Activated CD8-positive, alpha-beta T cell treated with anti-CD3 and anti-CD28 coated beads, Interleukin-2, amount 10 ng/mL, durations not matched to agents 7 days and 5 days (primary cell): ENCODE data around the gene SNAPC3. TPM values are rescaled to one million over a fixed set of nuclear protein-coding genes. Genes with fewer than 3 reads are reported as not detected.

Experiments used
- ATAC-seq: fragments of 150-1000 bp; cut with Tn5 transposase; one replicate; pipeline ENCODE4 v1.10.0; 2021; ENCODE audit warnings: moderate library complexity
- CTCF ChIA-PET: fragments of 350-600 bp; sonication (Branson Sonifier 250); formaldehyde crosslinking; loops from one replicate; lab custom pipeline; 2021; ENCODE audit warnings: antibody characterized with exemption; lab: Charles Lee
- POLR2A ChIA-PET: fragments of 350-600 bp; sonication (Branson Sonifier 250); formaldehyde crosslinking; loops from one replicate; lab custom pipeline; 2021; ENCODE audit warnings: antibody characterized with exemption; lab: Charles Lee
- DNase-seq: peaks from one replicate; pipeline ENCODE4 v3.0.0-alpha.2; 2020
- H3K27ac Mint-ChIP-seq: one replicate; pipeline ENCODE4 v1.8.0; 2021; ENCODE audit warnings: mild to moderate bottlenecking, mixed read lengths
- H3K27me3 Mint-ChIP-seq: one replicate; pipeline ENCODE4 v1.8.0; 2021; ENCODE audit warnings: low read depth, mixed read lengths
- H3K36me3 Mint-ChIP-seq: one replicate; pipeline ENCODE4 v1.8.0; 2021; ENCODE audit warnings: low read depth, mixed read lengths
- H3K4me1 Mint-ChIP-seq: one replicate; pipeline ENCODE4 v1.8.0; 2021; ENCODE audit warnings: low read depth, mixed read lengths
- H3K4me3 Mint-ChIP-seq: one replicate; pipeline ENCODE4 v1.8.0; 2021; ENCODE audit warnings: mild to moderate bottlenecking, mixed read lengths
- H3K9me3 Mint-ChIP-seq: one replicate; pipeline ENCODE4 v1.8.0; 2022; ENCODE audit warnings: mixed read lengths; ENCODE audit not compliant: insufficient read depth
- total RNA-seq, 2 experiments: library from RNA; stranded (reverse); gene quantifications; one replicate each; pipeline ENCODE4 v1.2.3, GENCODE V29; 2021

SNAPC3 gene
- total RNA-seq, 2 experiments from 2014 or later: 21.7 to 22.6 TPM

- Mint-ChIP-seq H3K4me3 (no peak overlapping the region), H3K9me3 (peaks cover 5% of the 10 kb centered on the region), H3K27me3 (no peaks in the 10 kb centered on the region), H3K4me1 (peaks cover 9% of the 10 kb centered on the region), H3K27ac (no peak overlapping the region), H3K36me3 (peaks cover 70% of the 10 kb centered on the region)
- DNase-seq (no peak), ATAC-seq (no peak)
- ChIA-PET CTCF (no interaction called here), POLR2A (no interaction called here)
Measured at GRCh38 chr9:15492485-15493150, 69.9 kb downstream of the SNAPC3 start.

- ChIA-PET POLR2A (interaction anchor here (0.6 to 4.1 kb wide), 2 partner anchors 13 to 44 kb away, joined by 3 to 32 read pairs; partner anchors contain the start of gene PSIP1), CTCF (interaction anchor here (0.6 to 1.0 kb wide), 3 partner anchors 12 to 220 kb away, joined by 3 to 7 read pairs (median 3); partner anchors contain the start of gene PSIP1)
- Mint-ChIP-seq H3K27me3 (no peaks in the 10 kb centered on the region), H3K36me3 (peaks cover 64% of the 10 kb centered on the region), H3K4me1 (peaks cover 37% of the 10 kb centered on the region), H3K9me3 (peaks cover 5% of the 10 kb centered on the region), H3K27ac (no peak overlapping the region), H3K4me3 (no peak overlapping the region)
- DNase-seq (no peak), ATAC-seq (no peak)
Measured at GRCh38 chr9:15498246-15498995, 75.7 kb downstream of the SNAPC3 start.

GRCh38 chr9:15499139-15499538 lies 76.5 kb downstream of the SNAPC3 start:
- peaks cover 62% of the 10 kb centered on the region for H3K36me3 Mint-ChIP-seq
- ATAC-seq (no peak), DNase-seq (no peak)
- ChIA-PET CTCF (interaction anchor here (0.6 to 1.0 kb wide), 3 partner anchors 11 to 221 kb away, joined by 3 to 7 read pairs (median 3); partner anchors contain the start of gene PSIP1), POLR2A (interaction anchor here (0.6 to 4.1 kb wide), 2 partner anchors 12 to 43 kb away, joined by 3 to 32 read pairs; partner anchors contain the start of gene PSIP1)
- peaks cover 5% of the 10 kb centered on the region for H3K9me3 Mint-ChIP-seq
- H3K27me3 Mint-ChIP-seq: no peaks in the 10 kb centered on the region
- H3K4me3 Mint-ChIP-seq: peak overlapping the region; percentile 22
- peak overlapping the region; percentile 69 for H3K27ac Mint-ChIP-seq
- peaks cover 39% of the 10 kb centered on the region for H3K4me1 Mint-ChIP-seq

- H3K4me1 Mint-ChIP-seq: peaks cover 41% of the 10 kb centered on the region
- peak overlapping the region; percentile 21 for H3K27ac Mint-ChIP-seq
- H3K9me3 Mint-ChIP-seq: no peaks in the 10 kb centered on the region
- DNase-seq: no peak
- H3K27me3 Mint-ChIP-seq: no peaks in the 10 kb centered on the region
- no peak overlapping the region for H3K4me3 Mint-ChIP-seq
- POLR2A ChIA-PET: interaction anchor here (0.6 to 4.1 kb wide), 2 partner anchors 10 to 175 kb away, joined by 4 to 32 read pairs; partner anchors contain the start of gene PSIP1
- CTCF ChIA-PET: interaction anchor here (0.8 to 2.9 kb wide), 4 partner anchors 12 to 106 kb away, joined by 4 to 9 read pairs (median 4); no protein-coding TSS in a partner anchor
- peaks cover 64% of the 10 kb centered on the region for H3K36me3 Mint-ChIP-seq
- no peak for ATAC-seq
Measured at GRCh38 chr9:15501179-15501578, 78.5 kb downstream of the SNAPC3 start.

GRCh38 chr9:15501803-15502202 lies 79.1 kb downstream of the SNAPC3 start:
- ATAC-seq (no peak), DNase-seq (no peak)
- Mint-ChIP-seq H3K27ac (no peak overlapping the region), H3K4me1 (peaks cover 47% of the 10 kb centered on the region), H3K27me3 (no peaks in the 10 kb centered on the region), H3K4me3 (no peak overlapping the region), H3K9me3 (no peaks in the 10 kb centered on the region), H3K36me3 (peaks cover 64% of the 10 kb centered on the region)
- POLR2A ChIA-PET: interaction anchor here (0.6 kb wide), 1 partner anchor 176 kb away, joined by 4 read pairs; no protein-coding TSS in a partner anchor
- CTCF ChIA-PET: interaction anchor here (1.8 to 2.9 kb wide), 2 partner anchors 27 to 105 kb away, joined by 5 to 9 read pairs; no protein-coding TSS in a partner anchor

- Mint-ChIP-seq H3K27me3 (no peaks in the 10 kb centered on the region), H3K4me1 (peaks cover 59% of the 10 kb centered on the region), H3K9me3 (no peaks in the 10 kb centered on the region), H3K4me3 (no peak overlapping the region), H3K27ac (no peak overlapping the region), H3K36me3 (peaks cover 66% of the 10 kb centered on the region)
- ChIA-PET POLR2A (no interaction called here), CTCF (interaction anchor here (0.7 to 0.9 kb wide), 2 partner anchors 10 to 24 kb away, joined by 3 read pairs; no protein-coding TSS in a partner anchor)
- no peak for DNase-seq
- ATAC-seq: no peak
Measured at GRCh38 chr9:15505921-15506320, 83.2 kb downstream of the SNAPC3 start.

- peaks cover 39% of the 10 kb centered on the region for H3K36me3 Mint-ChIP-seq
- DNase-seq: peak; percentile 72
- H3K4me3 Mint-ChIP-seq: peak overlapping the region; percentile 89
- ChIA-PET POLR2A (interaction anchor here (0.9 to 3.7 kb wide), 13 partner anchors 11 to 204 kb away, joined by 3 to 40 read pairs (median 6); partner anchors contain the start of genes CCDC171, SNAPC3 and TTC39B), CTCF (interaction anchor here (1.3 to 2.4 kb wide), 4 partner anchors 11 to 87 kb away, joined by 3 to 13 read pairs (median 9); partner anchors contain the start of genes CCDC171 and SNAPC3)
- peak; percentile 50 for ATAC-seq
- peaks cover 53% of the 10 kb centered on the region for H3K4me1 Mint-ChIP-seq
- H3K27me3 Mint-ChIP-seq: peaks cover 7% of the 10 kb centered on the region
- peak overlapping the region; percentile 88 for H3K27ac Mint-ChIP-seq
- H3K9me3 Mint-ChIP-seq: no peaks in the 10 kb centered on the region
Measured at GRCh38 chr9:15509931-15510788, 87.5 kb downstream of the SNAPC3 start.

- ChIA-PET POLR2A (interaction anchor here (0.7 to 3.7 kb wide), 14 partner anchors 12 to 211 kb away, joined by 3 to 40 read pairs (median 5); partner anchors contain the start of genes CCDC171, SNAPC3 and TTC39B), CTCF (interaction anchor here (0.9 to 2.4 kb wide), 5 partner anchors 12 to 88 kb away, joined by 3 to 13 read pairs (median 7); partner anchors contain the start of genes CCDC171 and SNAPC3)
- peak within 1 kb of the TSS; percentile 100 for H3K27ac Mint-ChIP-seq
- DNase-seq (peak; percentile 93), ATAC-seq (peak; percentile 88)
- peaks cover 7% of the 10 kb centered on the region for H3K27me3 Mint-ChIP-seq
- no peaks in the 10 kb centered on the region for H3K9me3 Mint-ChIP-seq
- peak within 1 kb of the TSS; percentile 89 for H3K4me3 Mint-ChIP-seq
- H3K36me3 Mint-ChIP-seq: peaks cover 35% of the 10 kb centered on the region
- H3K4me1 Mint-ChIP-seq: peaks cover 51% of the 10 kb centered on the region
Measured at GRCh38 chr9:15510789-15511575, 88.3 kb downstream of the SNAPC3 start, which contains the start of gene PSIP1. TSS of gene PSIP1 (minus strand) at chr9:15510970. CDS start at chr9:15510188, 782 bp downstream.
